Ramos (cell line): ENCODE measurements around the gene CHKA.

Experiments used
- in situ Hi-C: fragments of 300-500 bp; cut with MboI; formaldehyde crosslinking; loops from one replicate; pipeline ENCODE4 v1.14.3; 2022; ENCODE audit warnings: low sequenced_read_pairs; ENCODE audit not compliant: unreplicated experiment

Gene CHKA

DNA sequence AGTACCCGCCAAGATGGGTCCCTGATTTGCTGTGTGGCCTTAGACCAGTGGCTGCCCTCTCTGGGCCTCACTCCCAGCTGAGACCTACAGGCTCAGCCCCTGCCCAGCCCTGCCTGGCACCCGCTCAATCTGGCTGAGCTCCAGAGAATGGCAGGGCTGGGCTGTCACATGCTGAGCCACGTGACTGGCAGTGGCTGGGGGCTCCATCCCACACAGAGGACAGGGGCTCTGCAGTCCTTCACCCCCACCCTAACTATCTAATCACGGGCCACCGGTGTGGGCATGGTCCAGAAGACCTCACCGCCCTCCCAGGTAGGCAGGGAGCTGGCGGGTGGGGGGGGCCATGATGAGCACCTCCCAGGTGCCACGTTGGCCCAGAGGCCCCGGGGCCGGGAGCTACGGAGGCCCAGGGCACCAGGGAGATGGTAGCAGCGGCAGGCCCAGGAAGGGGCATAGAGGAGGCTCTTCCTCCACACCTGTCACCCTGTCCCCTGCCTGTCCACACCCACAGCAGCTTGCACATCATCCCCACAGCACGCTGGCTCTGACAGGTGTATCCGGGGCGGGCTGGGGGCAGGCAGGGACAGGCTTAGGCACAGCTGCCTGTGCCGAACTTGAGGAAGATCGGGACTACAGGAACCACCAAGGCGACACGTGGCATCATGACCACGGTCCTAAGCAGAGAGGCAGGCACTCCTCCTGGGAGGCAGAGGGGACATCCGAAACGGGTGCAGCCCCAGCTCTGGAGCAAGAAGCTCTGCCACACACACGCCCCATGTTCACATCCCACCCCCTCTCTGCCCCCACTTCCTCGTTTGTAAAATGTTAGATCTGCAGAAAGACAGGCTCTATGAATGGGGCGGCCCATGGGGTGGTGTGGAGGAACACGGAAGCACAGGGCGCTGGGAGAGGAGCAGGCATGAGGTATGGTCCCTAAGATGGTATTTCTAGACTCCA lies 112.5 kb downstream of the CHKA start:
- in situ Hi-C loops: no loop called here

DNA sequence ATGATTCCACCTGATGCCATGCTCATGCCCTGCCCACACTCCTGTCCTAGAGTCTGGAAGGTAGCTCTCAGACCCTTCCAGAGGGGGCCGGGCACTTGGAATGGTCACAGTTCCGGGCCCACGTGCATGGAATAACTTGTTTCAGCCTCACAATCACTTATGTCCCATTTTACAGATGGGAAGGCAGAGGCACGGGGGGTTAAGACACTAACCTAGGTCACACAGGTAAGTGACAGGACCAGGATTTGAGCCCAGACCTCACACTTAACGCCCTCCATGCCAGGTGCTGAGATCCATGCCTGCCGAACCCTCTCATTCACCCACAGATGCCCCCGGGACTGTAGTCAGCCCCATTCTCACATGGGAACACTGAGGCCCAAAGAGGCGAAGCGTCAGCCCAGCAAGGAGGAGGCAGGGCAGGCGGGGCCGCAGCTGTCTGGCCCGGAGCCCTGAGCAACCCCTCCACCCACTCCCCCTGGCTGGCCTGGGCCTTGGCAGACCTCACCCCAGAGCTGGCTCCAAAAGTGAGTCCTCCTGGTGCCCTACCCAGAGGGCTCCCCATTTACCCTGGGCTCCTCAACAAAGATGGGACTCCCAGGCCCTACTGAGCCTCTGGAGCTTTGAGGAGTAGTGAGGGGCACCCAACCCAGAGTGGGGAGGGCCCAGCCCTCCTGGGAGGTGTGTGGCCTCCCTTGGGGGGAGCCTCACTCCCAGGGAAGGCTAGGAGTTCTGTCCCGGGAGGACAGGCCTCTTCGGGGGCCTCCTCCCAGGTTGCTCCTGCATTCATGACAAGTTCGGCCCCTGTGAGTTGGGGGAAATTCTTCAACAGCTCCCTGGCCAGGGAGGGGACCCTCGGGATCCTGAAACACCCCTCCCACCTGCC lies 113.4 kb downstream of the CHKA start:
- in situ Hi-C loops: no loop called here

DNA sequence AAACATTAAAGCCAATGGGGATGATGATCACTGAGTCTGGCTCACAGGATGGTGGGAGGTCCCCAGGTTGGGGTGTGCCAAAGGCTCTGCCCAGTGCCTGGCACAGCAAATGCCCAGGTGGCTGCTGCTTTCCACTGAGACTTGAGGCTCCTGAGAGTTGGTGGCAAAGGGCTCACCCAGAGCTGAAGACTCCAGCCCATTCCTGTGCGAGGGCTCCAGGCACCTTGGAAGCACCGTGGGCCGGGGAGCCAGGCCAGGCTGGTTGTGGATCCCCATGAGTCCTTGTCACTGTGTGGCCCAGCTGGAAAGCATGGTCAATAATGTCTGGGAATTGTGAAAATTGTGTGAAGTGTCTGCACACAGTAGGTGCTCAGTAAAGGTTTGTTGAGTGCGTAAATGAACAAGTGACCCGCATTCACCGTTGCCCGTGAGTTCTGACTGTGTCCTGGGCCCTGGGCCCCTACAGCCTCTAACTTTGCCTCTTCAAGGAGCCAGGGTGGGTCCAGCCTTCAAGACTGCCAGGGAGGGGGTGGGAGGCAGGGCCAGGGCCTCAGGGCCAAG lies 114.5 kb downstream of the CHKA start:
- in situ Hi-C loops: no loop called here

DNA sequence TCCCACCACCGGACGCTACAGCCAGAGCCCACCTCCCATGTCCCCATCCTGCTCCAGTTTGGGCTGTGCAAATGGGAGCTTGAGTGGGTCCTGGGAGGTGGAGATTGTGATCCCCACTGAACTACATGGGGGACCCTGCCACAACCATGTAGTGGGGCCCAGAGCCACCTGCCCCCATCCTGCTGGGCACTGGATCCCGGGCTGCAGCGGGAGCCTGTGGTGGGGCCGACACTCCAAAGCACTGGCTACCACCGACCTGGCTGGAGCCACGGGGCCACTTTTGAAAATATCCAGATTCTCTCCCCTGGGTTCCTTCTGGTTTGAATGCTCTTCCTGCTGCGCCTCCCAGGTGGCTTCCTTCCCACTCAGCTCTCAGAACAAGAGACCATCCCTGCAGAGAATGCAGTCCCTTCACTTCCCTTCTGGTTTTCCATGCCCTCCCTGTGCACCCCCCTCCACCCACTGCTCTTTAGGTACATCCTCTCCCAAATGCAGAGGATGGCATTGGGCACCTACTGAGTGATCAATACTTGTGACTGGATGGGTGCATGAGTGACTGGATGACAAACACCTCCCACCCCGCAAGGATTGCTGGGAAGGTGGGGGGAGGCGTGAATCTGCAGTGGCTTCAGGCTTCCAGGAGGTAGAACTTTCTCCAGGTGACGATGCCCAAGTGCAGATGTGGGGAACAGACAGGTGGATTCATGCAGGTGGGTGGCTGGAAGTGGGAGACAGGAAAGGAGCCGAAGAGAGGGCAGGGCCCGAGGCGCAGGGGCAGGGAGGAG lies 116.4 kb downstream of the CHKA start:
- in situ Hi-C loops: no loop called here

DNA sequence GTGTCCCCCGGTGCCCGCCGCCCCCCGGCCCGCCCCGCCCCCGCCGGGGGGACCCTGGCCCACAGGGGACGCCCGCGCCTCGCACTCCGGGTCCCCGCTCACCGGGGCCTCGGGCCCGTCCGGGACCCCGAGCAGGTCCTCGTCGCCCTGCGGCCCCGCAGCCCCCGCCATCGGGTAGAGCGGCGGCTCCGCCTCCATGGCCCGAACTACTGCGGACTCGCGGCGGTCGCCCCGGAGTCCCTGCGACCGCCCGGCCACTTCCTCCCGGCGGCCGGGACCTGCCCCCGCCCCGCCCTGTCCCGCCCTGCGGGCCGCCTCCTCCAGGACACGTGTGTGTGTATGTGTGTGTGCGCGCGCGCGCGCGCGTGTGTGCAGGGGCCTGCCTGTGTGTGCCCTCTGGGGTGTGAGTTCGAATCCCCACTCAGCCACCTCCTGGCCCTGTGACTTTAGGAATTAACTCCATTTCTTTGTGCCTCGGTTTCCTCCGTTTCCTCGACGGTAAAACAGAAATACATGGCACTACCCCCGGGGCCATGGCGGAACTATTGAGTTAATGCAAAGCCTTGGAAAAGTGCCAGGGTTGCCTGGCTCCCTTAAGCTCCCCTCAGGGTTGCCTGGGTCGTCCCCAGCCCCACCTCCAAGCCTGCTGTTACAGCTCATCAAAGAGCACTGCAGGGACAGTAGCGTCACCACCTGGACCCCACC lies 117.2 kb downstream of the CHKA start, which contains the start of gene UNC93B1:
TSS of gene UNC93B1 (minus strand) at position 252 of the 705 bp plus-strand sequence. CDS start at position 198, 54 bp downstream.
- in situ Hi-C loops: no loop called here

DNA sequence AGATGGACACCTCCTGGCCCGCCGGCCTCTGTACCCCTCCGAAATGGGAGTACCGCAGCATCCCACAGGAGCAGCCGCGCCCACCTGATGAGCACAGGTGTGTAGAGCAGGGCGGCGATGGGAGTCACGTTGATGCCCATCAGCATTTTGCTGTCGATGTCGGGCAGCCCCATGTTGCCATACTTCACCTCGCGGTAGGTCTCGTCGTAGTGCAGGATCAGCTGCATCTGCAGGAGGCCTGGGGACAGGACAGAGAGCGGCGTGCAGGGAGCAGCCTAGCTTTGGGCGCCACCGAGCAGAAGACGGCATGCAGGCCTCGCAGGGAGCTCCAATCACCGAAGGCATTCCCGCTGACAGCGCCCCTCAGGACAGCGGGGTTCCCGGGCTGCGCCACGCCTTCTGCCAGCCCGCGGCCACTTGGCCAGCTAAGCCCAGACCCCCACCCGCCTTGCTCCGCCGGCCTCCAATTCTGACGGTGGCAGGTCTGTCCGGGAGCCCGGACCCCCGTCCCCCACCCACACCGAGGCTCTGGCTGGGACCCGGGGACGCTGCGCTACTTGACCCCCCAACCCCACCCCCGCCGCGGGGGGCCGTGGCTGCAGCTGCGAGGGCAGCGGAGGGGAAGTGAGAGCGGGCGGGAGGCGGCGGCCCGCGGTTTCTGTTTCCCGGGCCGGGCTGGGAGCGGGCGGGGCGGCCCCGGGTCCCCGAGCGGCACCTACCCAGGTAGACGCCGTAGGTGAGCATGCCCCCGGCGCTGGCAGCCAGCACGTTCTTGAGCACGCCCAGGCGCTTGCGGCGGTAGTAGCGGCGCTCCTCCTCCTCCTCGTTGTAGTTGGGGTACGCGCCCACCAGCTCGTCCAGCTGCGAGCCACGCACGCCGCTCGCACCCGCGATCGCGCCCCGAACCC lies 118.0 kb downstream of the CHKA start:
- in situ Hi-C loops: no loop called here
